ENCODE results near the gene CADM4.
"Not testable (repeated sequence)": the region's sequence is repeated elsewhere in the genome, so short reads cannot be mapped to it uniquely, and the experiment has no call there.

CADM4 gene, protein sequence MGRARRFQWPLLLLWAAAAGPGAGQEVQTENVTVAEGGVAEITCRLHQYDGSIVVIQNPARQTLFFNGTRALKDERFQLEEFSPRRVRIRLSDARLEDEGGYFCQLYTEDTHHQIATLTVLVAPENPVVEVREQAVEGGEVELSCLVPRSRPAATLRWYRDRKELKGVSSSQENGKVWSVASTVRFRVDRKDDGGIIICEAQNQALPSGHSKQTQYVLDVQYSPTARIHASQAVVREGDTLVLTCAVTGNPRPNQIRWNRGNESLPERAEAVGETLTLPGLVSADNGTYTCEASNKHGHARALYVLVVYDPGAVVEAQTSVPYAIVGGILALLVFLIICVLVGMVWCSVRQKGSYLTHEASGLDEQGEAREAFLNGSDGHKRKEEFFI

DNA sequence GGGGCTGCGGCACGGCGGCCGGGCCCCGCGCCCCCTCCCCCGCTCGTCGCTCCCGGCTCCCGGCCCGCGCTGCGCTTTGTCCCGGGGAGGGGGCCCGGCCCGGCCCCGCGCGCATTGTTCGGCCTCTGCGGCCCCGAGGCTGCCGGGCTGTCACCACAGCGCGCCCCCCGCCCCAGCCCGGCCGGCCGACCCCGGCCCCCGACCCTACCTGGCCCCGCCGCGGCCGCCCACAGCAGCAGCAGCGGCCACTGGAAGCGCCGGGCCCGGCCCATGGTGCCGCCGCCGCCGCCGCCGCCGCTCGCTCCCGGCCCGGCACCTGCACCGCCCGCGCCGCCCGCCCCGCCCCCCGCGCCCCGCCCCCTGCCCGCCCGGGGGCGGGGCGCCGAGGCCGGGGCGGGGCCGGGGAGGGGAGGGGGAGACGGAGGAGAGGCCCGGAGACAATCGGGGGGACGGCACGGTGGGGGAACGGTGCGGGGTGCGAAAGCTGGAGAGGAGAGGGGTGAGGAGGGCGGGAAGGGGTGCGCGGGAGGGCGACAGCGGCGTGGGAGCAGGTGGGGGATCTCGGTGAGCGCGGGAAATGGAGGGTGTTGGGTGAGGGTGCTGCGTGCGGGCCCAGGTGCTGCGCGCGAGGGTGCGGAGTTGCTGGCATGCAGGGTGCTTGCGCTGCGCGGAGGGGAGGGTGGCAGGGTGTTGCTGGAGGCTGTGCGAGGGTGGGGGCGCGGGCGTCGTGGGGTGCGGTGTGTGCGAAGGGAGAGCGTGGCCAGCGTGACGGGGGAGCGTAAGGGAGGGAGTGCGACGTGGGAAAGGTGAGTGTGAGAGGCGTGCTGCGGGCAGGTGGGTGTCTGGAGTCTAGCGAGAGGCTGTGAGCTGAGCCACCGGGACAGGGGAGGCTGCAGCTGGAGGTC is at the start of gene CADM4:
TSS of gene CADM4 (minus strand) at position 332 of the 905 bp plus-strand sequence. CDS start at position 272, 60 bp downstream.
- peak; percentile 4 for DNase-seq

DNA sequence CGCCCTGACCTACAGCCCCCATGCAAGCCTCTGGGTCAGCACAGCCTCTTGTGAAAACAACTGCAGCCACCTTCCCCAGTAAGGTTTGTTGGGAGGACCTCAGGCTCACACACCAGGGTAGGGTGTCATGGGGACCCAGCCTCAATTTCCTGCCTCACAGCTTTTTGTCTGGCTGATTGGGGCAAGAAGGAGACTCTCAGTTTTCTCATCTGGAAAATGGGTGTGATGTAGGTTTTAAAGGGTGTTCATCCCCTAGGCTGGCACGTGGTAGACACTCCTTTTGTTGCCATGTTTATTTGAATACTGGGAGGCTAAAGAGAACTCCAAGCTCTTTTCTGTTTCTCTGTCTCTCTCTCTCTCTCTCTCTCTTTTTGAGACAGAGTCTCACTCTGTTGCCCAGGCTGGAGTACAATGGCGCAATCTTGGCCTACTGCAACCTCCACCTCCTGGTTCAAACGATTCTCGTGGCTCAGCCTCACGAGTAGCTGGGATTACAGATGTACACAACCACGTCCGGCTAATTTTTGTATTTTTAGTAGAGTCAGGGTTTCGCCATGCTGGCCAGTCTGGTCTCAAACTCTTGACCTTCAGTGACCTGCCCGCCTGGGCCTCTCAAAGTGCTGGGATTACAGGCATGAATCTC is 48.5 kb upstream of the CADM4 start:
- no peak for DNase-seq

DNA sequence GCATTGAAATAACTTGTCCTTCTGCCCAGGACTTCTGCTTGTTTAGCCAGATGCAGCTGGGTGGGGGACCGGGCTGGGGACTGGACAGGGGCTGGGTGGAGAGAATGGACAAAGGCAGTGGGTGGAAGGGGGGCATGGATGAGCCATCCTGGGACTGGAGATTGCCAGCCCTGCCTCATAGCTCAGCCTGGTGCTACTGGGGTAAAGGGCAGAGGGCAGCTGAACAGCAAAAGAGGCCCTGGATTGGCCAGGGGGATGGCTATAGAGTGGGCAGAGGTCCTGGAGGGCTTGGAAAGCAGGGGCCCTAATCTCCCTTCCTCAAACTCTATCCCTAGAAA is 48.0 kb upstream of the CADM4 start:
- no peak for DNase-seq

DNA sequence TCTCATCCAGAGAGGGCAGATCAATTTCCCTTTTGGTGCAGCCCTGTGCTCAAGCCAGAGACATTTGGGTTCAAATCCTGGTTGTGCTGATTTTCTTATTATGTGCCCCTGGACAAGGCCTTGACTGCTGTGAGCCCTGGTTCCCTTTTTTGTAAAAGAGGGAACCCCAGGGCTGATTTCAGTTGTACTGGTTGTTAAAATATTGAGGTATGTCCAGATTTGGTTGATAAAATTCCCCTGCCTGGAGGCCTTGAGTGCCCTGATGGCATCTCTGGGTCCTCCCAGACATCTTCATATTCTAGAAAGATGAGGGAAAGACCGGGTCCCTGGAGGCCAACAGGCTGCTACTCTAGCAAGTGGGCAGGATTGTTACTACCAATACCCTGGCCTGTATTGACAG is 44.7 kb upstream of the CADM4 start:
- DNase-seq: no peak

DNA sequence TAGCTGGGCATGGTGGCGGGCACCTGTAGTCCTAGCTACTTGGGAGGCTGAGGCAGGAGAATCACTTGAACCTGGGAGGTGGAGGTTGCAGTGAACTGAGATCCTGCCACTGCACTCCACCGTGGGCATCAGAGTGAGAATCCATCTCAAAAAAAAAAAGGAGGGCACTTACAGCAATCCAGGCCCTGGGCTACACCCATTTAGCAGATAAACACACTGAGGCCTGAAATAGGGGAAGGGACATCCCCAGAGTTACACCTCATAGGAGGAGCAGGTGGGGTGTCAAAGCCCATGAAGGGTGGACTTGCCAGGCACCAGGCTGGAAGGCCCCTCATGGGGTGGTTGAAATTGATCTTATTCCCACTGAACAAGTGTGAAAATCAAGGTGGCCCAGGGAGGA is 44.3 kb upstream of the CADM4 start:
- no peak for DNase-seq

DNA sequence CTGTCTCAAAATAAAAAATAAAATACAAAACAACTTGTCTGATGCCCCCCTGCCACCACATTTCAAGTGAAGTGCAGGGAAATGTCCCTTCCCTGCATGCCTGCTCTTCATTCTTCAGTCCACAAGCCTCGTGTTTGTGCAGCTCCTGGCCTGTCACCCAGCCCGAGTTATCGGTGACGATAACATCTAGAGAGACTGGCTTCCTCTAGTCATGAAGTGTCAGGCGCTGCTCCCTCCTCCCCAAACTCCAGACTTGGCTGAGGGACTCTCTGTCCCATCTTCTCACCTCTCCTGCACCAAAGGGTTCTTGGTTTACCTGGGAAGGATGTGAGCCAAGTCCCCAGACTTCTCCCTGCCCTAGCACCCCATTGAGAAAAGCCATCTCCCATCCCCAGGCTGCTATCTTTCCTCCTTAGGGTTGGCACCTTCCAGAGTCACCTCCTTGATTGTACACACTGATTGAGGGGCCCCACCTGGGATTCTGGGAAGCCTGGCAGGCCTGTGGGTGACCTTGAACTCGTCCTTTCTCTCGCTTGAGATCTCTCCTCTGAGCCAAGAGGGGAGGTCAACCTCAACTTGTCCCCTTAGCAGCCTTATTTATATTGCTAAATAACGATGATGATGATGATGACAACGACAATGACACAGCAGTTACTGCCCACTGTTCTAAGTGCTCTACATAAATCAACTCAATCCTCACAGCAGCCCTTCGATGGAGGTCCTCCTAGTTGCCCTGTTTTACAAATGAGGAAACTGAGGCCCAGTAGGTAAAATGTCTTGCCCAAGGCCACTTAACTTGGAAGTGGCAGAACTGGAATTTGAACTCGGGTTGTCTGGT is 43.4 kb upstream of the CADM4 start:
- DNase-seq: no peak

DNA sequence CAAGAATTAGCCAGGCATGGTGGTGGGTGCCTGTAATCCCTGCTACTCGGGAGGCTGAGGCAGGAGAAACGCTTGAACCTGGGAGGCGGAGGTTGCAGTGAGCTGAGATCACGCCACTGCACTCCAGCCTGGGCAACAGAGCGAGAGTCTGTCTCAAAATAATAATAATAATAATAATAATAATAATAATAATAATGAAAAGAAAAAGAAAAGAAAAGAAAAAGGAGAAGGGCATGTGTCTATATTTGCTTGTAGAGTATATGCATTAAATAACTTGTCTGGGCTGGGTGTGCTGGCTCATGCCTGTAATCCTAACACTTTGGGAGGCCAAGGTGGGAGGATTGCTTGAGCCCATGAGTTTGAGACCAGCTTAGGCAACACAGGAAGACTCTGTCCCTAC is 42.6 kb upstream of the CADM4 start:
- DNase-seq: not testable (repeated sequence)

DNA sequence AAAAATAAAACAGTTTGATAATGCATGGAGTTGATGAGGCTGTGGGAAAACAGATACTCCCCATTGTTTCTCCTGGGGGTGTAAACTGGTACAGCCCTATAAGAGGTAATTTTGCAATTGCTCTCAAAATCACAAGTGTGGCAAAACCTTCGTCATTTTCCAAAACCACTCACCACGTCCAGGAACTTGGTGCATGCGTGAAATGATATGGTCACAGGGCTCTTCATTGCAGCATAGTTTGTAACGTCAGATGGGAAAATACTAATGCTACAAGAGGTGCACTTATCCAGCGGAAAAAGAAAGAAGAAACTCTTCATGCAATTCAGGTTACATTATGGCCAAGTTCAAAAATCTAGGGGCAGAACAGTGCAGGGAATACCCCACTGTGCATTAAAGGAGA is 42.2 kb upstream of the CADM4 start:
- DNase-seq: no peak

DNA sequence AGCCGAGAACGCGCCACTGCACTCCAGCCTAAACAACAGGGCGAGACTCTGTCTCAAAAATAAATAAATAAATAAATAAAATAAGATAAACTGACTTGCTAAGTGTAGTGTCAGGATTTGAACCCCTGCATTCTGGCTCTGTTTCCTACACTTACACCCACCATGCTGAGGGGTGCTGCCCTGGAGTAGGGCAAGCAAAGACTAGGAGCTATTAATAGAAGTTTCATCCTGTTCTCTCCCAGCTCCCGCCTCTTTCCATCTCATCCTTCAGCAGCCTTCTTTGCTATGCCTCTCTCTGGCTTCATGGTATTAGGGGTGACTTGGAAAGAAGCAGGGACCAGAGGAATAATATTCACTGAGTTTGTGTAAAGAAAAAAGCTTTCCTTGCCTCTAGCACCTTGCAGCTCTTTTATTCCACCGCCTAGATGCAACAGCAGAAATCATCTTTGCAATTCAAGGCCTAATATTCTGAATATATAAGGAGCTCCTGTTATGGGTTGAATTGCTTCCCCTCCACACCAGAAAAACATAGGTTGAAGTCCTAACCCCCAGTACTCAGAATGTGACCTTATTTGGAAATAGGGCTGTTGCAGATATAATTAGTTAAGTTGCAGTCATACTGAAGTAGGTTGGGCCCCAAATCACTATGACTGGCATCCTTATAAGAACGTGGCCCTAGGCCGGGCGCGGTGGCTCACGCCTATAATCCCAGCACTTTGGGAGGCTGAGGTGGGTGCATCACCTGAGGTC is 39.0 kb upstream of the CADM4 start:
- no peak for DNase-seq

DNA sequence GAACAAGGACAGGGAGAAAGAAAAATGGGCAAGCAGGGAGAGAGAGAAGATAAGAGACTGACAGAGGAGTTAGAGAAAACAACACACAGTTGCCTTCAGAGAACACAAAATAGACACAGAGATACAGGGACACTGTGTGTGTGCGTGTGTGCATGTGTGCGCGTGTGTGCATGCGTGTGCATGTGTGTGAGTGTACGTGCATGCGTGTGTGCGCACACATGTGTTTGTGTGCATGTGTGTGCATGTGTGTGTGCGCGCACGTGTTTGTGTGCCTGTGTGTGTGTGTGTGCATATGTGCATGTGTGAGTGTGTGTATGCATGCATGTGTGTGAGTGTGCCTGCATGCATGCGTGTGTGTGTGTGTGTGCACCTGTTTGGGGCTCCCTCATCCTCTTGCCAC is 36.3 kb upstream of the CADM4 start:
- no peak for DNase-seq

DNA sequence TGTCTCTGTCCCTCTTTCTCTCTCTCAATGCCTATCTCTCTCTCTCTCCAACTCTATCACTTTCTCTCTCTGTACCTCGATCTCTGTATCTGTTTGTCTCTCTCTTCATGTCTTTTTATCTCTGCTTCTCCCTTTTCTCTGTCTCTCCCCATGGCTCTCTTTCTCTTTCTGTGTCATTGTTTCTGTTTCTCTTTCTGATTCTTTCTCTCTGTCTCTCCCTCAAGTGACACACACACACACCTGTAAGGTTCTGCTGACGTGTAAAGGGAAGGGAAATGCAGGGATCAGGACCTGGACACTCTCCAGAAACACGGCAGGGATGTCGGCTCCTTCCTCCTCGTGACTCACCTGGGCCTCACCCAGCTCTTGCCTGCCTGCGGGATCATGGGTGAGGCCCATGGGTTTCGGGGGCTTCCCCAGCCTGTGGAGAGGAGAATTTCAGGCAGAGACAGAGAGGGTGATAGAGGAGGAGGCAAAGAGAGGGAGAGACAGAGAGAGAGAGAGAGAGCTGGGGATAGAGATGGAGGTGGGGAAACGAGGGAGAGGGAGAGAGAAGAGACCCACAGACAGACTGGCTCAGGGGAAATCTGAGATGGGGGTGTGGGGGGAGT is 35.7 kb upstream of the CADM4 start:
- DNase-seq: no peak

DNA sequence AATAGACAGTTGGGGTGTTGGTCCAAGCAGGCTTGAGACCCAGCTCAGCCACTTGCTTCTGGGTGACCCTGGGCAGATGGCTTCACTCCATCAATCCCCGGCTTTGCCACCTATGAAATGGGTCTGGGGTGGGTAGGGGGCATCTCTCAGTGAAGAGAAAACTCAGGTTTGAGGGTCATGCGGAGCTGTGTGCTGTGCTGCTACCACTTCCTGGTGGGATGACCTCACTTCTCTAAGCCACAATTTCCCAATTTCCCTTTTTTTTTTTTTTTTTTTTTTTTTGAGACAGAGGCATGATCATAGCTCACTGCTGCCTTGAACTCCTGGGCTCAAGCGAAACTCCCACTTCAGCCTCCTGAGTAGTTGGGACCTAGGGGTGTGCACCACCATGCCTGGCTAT is 34.9 kb upstream of the CADM4 start:
- no peak for DNase-seq

DNA sequence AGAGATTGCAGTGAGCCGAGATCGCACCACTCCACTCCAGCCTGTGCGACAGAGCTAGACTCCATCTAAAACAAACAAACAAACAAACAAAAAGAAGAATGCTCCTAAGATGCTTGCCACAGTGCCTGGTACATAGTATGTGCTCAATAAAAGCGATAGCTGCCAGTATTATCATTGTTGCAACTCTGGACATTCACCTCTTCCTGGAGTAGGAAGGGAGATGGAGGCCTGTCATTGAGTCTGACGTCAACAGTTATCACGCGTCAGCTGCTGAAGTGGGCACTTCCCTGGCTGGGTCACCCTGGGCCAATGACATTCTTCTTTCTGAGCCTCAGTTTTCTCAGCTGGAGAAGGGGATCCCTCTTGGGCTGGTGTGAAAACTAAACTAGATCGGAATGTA is 34.5 kb upstream of the CADM4 start:
- DNase-seq: no peak

DNA sequence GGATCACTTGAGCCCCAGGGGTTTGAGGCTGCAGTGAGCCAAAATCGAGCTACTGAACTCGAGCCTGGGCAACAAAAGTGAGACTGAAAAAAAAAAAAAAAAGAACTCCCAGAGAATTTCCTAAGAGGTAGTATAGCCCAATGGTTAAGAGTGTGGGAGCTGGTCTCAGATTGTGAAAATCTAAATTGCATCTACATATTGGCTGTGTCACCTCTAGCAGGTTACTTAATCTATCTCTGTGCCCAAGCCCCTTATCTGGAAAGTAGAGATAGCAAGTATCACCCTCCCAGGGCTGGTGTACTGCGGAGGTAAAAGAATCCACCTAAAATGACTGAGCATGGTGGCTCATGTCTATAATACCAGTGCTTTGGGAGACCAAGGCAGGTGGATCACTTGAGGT is 34.0 kb upstream of the CADM4 start:
- DNase-seq: no peak

DNA sequence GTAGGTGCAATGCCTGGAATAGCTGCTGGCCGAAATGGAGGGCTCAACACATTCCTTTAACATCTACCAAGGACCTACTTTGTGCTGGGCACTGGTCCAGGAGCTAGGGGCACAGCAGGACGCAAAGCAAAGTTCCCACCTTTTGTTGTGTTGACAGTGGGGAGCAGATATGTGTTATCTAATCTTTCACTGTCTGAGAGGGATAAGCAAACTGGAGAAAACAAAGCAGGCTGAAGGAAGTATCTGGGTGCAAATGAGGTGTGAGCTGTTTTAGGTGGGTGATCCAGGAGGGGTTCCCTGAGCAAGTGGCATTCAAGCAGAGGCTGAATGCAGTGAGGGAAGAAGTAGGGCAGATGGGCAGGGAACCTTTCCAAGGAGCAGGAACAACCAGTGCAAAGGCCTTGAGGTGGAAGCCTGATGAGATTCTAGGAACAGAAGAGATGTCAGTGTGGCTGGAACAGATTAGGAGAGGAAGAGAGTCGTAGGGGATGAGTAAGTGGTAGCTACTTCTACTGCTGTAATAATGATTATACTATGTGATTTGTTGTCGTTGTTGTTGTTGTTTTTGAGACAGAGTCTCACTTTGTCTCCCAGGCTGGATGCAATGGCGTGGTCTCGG is 32.5 kb upstream of the CADM4 start:
- DNase-seq: no peak

DNA sequence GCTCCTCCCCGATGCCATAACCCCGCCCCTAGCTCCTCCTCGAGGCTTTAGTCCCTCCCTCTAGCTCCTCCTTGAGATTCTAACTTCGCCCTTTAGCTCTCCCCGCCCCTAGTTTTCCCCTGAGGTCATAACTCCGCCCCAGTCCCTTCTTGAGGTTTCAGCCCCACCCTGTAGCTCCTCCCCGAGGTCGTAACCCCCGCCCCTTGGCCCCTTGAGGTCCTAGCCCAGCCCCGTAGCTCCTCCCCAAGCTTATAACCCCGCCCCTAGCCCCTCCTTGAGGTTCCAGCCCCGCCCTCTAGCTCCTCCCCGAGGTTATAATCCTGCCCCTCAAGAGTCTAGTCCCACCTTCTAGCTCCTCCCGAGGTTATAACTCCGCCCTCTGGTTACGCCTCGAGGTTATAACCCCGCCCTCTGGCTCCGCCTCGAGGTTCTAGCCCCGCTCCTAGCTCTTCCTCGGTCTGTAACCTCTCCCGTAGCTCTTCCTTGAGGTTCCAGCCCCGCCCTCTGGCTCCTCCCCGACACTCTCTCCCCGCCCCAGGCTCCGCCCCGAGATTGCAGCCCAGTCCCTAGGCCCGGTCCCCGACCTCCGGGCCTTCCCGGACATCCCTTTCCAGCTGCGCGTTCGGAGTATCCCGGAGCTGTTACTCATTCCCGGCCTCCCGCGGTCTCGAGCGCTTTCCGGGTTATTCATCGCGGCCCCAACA is 28.9 kb upstream of the CADM4 start:
- DNase-seq: peak; percentile 92

DNA sequence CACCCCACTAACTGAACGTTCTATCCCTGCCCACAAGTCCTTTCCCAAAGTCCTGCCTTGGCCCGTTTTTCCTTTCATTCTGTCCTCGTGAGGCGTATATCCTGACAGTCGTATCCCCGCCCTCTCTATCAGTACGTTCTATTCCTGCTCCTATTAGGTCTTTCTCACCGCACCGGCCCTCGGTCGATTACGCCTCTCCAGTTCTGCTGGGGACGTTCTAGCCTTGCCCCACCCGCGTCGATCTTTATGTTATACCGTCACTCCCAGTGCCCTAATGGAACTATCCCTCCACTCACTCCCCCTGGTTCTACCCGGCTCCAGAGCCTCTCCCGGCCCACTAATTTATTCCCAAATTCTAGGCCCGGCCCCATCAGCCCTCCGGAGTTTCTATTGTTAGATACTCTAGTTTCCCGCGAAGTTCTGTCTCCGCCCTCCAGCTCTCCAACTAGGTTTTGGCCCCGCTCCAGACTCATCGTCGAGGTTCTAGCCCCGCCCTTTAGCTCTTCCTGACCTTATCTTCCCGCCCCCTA is 28.3 kb upstream of the CADM4 start:
- DNase-seq: no peak

DNA sequence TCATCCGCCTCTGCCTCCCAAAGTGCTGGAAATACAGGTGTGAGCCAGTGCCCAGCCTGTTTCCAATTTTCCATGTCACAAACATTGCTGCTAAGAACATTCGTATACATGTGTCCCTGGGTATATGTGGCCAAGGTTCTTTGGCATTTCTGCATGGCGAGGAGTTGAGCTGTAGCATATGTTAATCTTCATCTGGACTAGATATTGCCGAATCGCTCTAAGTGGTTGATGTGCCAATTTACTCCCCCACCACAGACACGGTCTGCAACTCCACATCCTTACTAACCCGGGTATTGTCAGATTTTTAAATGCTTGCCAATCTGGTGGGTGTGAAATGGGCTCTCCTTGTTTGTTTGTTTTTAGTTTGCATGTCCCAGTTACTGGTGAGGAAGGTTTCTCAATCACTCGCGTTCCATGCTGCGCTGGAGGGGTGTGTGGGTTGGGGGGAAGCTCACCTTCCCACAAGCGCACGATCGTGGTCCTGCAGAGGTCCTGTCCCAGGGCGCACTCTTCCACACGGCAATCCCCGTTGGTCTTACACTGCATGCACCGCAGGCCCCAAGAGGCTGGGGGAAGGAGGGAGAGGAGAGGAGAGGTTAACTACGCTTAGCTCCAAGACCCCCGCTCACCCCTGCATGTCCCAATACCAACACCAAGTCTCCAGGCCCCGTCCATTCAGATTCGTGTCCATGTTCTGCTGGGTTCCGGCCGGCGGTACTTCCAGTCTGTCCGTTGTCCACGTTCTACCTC is 27.7 kb upstream of the CADM4 start:
- DNase-seq: no peak

DNA sequence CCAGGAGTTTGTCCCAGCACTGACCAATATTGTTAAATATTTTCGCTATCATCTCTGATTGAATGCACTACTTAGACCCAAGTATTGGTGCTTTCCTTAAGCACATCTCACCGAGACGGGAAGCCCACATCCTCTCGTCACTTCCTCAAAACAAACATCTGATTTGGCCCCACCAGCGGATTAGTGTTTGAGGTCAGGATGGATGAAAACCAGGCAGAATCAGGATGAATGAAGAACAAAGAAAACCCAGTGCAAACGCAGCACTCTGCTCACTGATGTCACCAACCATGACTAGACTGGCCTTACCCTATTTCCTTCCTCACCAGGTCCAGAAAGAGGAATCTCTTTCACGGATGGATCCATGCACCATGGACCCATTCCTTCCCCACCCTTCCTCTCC is 24.4 kb upstream of the CADM4 start:
- no peak for DNase-seq
